Measurements from ENCODE around the gene SEC16A. TPM values are rescaled to one million over a fixed set of nuclear protein-coding genes. Genes with fewer than 3 reads are reported as not detected.

Gene SEC16A
- total RNA-seq, 1 donor from 2014 or later, result 85.0 TPM

DNA sequence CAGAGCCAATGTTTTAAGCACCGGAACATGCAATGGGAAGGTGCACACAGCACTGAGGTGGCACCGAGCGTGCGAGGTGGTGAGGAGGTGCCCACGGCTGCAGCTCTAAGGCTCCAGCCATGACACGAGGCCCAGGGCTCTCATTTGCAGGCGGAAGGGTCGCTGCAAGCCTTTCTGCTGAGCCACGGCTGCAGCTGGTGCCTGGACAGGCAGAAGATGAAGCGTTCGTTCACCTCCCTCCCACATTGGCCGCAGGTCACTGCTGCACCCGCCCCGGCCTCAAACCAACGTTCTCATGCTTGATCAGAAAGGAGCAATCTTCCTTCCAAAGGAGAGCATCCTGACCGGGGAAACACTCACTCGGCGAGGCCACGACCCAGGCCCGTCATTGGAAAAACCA is 38.7 kb downstream of the SEC16A start:
- TF ChIP-seq, protein P1, sequence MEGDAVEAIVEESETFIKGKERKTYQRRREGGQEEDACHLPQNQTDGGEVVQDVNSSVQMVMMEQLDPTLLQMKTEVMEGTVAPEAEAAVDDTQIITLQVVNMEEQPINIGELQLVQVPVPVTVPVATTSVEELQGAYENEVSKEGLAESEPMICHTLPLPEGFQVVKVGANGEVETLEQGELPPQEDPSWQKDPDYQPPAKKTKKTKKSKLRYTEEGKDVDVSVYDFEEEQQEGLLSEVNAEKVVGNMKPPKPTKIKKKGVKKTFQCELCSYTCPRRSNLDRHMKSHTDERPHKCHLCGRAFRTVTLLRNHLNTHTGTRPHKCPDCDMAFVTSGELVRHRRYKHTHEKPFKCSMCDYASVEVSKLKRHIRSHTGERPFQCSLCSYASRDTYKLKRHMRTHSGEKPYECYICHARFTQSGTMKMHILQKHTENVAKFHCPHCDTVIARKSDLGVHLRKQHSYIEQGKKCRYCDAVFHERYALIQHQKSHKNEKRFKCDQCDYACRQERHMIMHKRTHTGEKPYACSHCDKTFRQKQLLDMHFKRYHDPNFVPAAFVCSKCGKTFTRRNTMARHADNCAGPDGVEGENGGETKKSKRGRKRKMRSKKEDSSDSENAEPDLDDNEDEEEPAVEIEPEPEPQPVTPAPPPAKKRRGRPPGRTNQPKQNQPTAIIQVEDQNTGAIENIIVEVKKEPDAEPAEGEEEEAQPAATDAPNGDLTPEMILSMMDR (IDR thresholded peaks at IDR 0.05), result no peak
- peaks cover 4% of the 10 kb centered on the region for H3K4me1 Mint-ChIP-seq (ENCODE audit: unreplicated experiment)
- no peaks in the 10 kb centered on the region for H3K27me3 Mint-ChIP-seq (ENCODE audit: unreplicated experiment)
- no peak overlapping the region for H3K27ac Mint-ChIP-seq (ENCODE audit: unreplicated experiment)
- no peak for DNase-seq (ENCODE audit: extremely low spot score, unreplicated experiment)
- peaks cover 51% of the 10 kb centered on the region for H3K36me3 Mint-ChIP-seq (ENCODE audit: unreplicated experiment)
- H3K4me3 Mint-ChIP-seq (ENCODE audit: unreplicated experiment), result no peak overlapping the region
- no peaks in the 10 kb centered on the region for H3K9me3 Mint-ChIP-seq (ENCODE audit: unreplicated experiment)

DNA sequence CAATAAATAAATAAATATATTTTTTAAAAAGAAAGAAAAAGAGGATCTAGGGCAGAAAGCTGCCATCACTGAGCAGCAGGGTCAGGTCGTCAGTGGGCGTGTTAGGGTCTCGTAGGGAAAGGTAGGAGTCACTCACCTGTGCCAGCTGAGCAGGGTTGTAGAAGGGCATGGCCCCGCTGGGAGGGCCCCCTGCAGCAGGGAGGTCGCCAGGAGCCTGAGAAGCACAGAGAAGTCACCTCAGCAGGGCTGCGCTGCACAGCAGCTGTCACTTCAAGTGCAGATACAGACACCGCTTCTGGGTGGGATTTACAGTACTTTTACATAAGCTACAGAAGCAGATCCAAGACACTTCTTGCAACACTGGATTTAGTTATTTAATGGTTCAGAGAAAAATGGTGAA is 39.2 kb downstream of the SEC16A start:
- peaks cover 4% of the 10 kb centered on the region for H3K4me1 Mint-ChIP-seq (ENCODE audit: unreplicated experiment)

DNA sequence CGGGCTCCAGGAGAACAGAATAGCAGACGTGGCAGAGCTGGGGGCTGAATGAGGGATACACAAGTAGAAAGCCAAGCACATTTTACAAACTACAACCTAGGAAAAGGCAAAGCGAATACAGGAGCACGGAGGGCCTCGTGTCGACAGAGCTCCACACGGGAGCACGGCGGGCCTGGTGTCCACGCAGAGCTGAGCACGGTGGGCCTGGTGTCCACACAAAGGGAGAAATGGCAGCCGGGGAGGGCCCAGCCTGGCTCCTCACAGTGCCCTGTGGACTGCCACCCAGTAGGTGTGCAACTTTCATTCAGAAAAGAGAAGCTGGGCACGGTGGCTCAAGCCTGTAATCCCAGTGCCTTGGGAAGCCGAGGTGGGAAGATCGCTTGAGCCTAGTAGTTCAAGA is 39.8 kb downstream of the SEC16A start:
- TF ChIP-seq, protein P1 (IDR thresholded peaks at IDR 0.05), result no peak
- H3K27me3 Mint-ChIP-seq (ENCODE audit: unreplicated experiment), result no peaks in the 10 kb centered on the region
- H3K4me1 Mint-ChIP-seq (ENCODE audit: unreplicated experiment), result peaks cover 8% of the 10 kb centered on the region
- H3K27ac Mint-ChIP-seq (ENCODE audit: unreplicated experiment), result peak overlapping the region; percentile 35
- H3K36me3 Mint-ChIP-seq (ENCODE audit: unreplicated experiment), result peaks cover 46% of the 10 kb centered on the region
- DNase-seq (ENCODE audit: extremely low spot score, unreplicated experiment), result no peak
- no peaks in the 10 kb centered on the region for H3K9me3 Mint-ChIP-seq (ENCODE audit: unreplicated experiment)
- no peak overlapping the region for H3K4me3 Mint-ChIP-seq (ENCODE audit: unreplicated experiment)

More for the DNA sequence above, 39.2 kb downstream of the SEC16A start:
- Mint-ChIP-seq H3K4me3 (ENCODE audit: unreplicated experiment) (no peak overlapping the region), H3K36me3 (ENCODE audit: unreplicated experiment) (peaks cover 47% of the 10 kb centered on the region), H3K9me3 (ENCODE audit: unreplicated experiment) (no peaks in the 10 kb centered on the region), H3K27ac (ENCODE audit: unreplicated experiment) (no peak overlapping the region), H3K27me3 (ENCODE audit: unreplicated experiment) (no peaks in the 10 kb centered on the region)
- TF ChIP-seq, protein P1 (IDR thresholded peaks at IDR 0.05), result no peak
- DNase-seq (ENCODE audit: extremely low spot score, unreplicated experiment), result no peak

DNA sequence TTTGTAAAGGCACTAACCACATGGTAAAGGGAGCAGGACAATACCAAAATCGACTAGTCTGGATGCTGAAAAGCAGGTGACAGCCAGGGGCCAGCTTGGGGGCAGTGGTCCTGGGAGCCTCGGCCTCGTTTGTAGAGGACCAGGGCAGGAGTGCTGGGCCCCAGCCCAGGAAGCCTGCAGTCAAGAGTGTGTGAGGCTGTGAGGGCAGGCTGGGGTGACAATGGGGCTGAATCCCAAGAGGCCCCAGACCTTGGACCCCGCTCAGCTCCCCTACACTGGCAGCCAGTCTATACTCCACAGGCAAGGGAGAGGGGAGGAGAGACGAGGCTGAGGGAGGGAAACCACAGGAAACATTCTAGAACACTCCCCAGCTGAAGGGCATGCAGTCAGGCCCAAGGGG is 40.6 kb downstream of the SEC16A start:
- Mint-ChIP-seq H3K36me3 (ENCODE audit: unreplicated experiment) (peaks cover 40% of the 10 kb centered on the region), H3K4me3 (ENCODE audit: unreplicated experiment) (no peak overlapping the region), H3K27me3 (ENCODE audit: unreplicated experiment) (no peaks in the 10 kb centered on the region), H3K27ac (ENCODE audit: unreplicated experiment) (no peak overlapping the region), H3K4me1 (ENCODE audit: unreplicated experiment) (peaks cover 16% of the 10 kb centered on the region), H3K9me3 (ENCODE audit: unreplicated experiment) (no peaks in the 10 kb centered on the region)
- no peak for DNase-seq (ENCODE audit: extremely low spot score, unreplicated experiment)
- TF ChIP-seq, protein P1 (IDR thresholded peaks at IDR 0.05), result no peak

DNA sequence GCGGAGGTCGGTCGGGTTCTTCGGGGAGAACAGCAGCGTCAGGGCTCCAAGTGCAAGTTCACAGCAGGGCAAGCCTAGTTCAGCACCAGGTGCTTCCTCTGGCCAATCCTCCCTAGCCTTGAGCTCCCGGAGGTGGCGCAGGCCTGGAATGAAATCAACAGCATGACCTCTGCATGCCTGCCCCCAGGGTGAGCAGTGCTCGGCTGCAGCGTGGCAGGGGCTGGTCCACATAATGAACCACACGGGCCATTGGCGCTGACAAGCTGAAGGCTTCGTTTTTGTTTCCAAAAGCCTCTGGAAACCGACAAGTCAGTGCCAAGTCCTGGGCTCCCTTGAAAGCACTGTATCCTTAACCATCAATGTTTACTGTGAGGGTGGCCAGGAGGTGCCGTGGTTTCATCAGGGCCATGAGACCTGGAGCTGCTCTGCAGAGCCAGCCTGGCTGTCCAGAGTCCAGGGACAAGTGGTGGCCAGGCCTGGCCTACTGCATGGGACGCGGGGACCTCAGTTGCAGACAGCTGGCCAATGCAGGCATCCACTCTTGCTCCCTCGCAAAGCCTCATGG is 41.1 kb downstream of the SEC16A start:
- TF ChIP-seq, protein P1 (IDR thresholded peaks at IDR 0.05), result no peak
- DNase-seq (ENCODE audit: extremely low spot score, unreplicated experiment), result no peak
- H3K4me3 Mint-ChIP-seq (ENCODE audit: unreplicated experiment), result no peak overlapping the region
- H3K36me3 Mint-ChIP-seq (ENCODE audit: unreplicated experiment), result peaks cover 41% of the 10 kb centered on the region
- no peak overlapping the region for H3K27ac Mint-ChIP-seq (ENCODE audit: unreplicated experiment)
- no peaks in the 10 kb centered on the region for H3K27me3 Mint-ChIP-seq (ENCODE audit: unreplicated experiment)
- H3K9me3 Mint-ChIP-seq (ENCODE audit: unreplicated experiment), result no peaks in the 10 kb centered on the region
- H3K4me1 Mint-ChIP-seq (ENCODE audit: unreplicated experiment), result peaks cover 21% of the 10 kb centered on the region
